HT1080 (cell line): ENCODE measurements around the gene KRTAP10-11. TPM values are rescaled to one million over a fixed set of nuclear protein-coding genes. Genes with fewer than 3 reads are reported as not detected.
A peak's percentile ranks its signal among the peaks of the same experiment; 100 is the strongest.
"Not testable (repeated sequence)": the region's sequence is repeated elsewhere in the genome, so short reads cannot be mapped to it uniquely, and the experiment has no call there.

Experiments used
- DNase-seq: peaks from one replicate; pipeline ENCODE4 v3.0.0-alpha.2; 2015; ENCODE audit warnings: low read depth
- polyA plus RNA-seq, 2 experiments: library from polyadenylated mRNA; depleted of rRNA; stranded (reverse); fragments of >200 nt; gene quantifications; 2 replicates each; pipeline ENCODE4 v1.2.3, GENCODE V29; 2015
- total RNA-seq: library from RNA; depleted of rRNA; stranded (reverse); fragments of >200 nt; shearing (Covaris generic); gene quantifications from 2 replicates; pipeline ENCODE4 v1.2.3, GENCODE V29; 2014; rRNA removed

The KRTAP10-11 gene, protein sequence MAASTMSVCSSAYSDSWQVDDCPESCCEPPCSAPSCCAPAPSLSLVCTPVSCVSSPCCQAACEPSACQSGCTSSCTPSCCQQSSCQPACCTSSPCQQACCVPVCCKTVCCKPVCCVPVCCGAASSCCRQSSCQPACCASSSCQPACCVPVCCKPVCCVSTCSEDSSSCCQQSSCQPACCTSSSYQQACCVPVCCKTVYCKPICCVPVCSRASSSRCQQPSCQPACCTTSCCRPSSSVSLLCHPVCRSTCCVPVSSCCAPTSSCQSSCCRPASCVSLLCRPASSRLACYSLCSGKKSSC
- not detected in 2 replicates for total RNA-seq
- polyA plus RNA-seq (2015; cell fraction: cytosol; rRNA removed) = not detected in 2 replicates
- not detected in 2 replicates for polyA plus RNA-seq (2015; cell fraction: nucleus; rRNA removed)

DNA sequence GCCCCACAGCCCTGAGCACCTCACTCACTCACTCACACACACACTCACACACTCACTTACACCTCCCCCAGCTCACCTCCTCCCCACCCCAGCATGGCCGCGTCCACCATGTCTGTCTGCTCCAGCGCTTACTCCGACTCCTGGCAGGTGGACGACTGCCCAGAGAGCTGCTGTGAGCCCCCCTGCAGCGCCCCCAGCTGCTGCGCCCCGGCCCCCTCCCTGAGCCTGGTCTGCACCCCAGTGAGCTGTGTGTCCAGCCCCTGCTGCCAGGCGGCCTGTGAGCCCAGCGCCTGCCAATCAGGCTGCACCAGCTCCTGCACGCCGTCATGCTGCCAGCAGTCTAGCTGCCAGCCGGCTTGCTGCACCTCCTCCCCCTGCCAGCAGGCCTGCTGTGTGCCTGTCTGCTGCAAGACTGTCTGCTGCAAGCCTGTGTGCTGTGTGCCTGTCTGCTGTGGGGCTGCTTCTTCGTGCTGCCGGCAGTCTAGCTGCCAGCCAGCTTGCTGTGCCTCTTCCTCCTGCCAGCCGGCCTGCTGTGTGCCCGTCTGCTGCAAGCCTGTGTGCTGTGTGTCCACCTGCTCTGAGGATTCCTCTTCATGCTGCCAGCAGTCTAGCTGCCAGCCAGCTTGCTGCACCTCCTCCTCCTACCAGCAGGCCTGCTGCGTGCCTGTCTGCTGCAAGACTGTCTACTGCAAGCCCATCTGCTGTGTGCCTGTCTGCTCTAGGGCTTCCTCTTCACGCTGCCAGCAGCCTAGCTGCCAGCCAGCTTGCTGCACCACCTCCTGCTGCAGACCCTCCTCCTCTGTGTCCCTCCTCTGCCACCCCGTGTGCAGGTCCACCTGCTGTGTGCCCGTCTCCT lies at the start of gene KRTAP10-11:
TSS of gene KRTAP10-11 (plus strand) at position 49 of the 856 bp plus-strand sequence. CDS start at position 94, 45 bp downstream.
- not testable (repeated sequence) for DNase-seq

DNA sequence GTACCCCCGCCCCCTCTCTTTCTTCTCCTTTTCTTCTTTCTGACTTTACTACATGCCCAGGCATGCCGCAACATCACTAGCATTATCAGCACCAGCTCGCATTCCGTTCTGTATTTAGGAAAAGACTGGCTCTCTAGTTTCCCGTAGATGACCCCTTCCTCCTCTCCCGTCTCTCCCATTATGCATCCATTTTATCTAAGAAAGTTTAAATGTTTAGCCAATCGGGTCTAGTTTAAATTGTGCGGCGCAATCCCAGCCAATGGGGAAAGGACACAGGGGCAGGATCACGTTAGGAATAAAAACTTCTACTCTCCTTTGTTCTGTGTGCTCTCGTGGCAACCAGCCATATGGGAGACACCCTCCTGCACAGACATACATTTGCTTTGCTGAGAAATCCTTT lies 48.2 kb upstream of the KRTAP10-11 start:
- DNase-seq = no peak

DNA sequence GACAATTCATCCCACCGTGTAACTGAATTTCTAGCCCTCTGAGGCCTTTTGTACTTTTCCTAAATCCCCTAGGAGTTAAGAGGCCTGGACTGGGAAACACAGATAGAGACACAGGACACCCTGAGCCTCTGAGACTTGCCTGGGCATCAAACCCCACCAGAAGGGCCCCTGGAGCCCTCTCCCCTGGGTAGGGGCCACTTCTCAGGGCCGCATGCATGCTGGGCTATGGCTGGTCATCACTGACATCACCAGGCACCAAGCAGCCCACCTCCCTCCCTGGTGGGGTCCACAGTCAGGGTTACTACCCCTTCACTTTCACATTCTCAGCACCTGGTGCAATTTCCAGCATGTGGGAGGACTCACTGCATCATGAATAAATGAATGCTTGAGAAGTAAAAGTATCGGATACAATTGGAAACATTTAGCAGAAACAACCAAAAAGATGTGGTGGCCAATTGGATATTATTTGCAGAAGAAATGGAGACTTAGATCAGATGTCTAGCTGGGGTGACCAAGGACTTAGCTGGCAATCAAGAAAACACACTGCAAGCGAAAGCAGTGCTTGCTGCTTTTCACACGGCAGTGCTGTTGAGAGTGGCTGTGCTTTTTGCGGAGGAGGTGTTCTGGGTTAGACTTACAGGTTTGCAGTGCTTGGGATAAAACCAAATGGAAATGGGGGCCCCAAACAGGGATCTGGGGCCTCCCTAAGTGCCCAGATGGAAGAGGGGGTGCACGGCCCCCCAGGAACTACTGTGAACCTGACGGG lies 46.8 kb upstream of the KRTAP10-11 start:
- no peak for DNase-seq

DNA sequence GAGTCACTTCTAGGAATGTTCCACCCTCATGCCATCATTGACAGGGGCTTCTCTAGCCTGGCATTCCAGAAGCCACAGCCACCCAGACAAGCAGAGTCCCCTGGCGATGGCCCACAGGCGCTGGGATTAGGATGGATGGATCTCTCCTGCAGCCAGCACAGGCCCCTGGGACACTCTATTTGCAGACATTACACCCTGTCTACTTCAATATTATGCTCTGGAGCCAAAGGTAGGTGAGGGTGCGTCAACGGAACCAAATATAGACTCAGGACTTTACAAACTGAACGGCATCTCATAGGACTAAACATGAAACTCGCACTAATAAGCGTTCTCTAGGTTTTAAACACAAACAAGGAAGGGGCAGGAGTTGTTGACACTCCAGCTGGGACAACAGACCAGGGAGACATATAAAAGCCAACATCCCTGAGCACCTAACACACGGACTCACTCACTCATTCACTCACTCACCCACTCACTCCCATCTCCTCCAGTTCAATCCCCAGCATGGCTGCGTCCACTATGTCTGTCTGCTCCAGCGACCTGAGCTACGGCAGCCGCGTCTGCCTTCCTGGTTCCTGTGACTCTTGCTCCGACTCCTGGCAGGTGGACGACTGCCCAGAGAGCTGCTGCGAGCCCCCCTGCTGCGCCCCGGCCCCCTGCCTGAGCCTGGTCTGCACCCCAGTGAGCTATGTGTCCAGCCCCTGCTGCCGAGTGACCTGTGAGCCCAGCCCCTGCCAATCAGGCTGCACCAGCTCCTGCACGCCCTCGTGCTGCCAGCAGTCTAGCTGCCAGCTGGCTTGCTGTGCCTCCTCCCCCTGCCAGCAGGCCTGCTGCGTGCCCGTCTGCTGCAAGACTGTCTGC lies 45.9 kb upstream of the KRTAP10-11 start, which contains the start of gene KRTAP10-7:
TSS of gene KRTAP10-7 (plus strand) at position 480 of the 861 bp plus-strand sequence. CDS start at position 505, 25 bp downstream.
- DNase-seq = not testable (repeated sequence)

DNA sequence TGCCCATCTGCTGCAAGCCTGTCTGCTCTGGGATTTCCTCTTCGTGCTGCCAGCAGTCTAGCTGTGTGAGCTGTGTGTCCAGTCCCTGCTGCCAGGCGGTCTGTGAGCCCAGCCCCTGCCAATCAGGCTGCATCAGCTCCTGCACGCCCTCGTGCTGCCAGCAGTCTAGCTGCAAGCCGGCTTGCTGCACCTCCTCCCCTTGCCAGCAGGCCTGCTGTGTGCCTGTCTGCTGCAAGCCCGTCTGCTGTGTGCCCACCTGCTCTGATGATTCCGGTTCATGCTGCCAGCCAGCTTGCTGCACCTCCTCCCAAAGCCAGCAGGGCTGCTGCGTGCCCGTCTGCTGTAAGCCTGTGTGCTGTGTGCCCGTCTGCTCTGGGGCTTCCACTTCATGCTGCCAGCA lies 45.1 kb upstream of the KRTAP10-11 start:
- peak; percentile 63 for DNase-seq

DNA sequence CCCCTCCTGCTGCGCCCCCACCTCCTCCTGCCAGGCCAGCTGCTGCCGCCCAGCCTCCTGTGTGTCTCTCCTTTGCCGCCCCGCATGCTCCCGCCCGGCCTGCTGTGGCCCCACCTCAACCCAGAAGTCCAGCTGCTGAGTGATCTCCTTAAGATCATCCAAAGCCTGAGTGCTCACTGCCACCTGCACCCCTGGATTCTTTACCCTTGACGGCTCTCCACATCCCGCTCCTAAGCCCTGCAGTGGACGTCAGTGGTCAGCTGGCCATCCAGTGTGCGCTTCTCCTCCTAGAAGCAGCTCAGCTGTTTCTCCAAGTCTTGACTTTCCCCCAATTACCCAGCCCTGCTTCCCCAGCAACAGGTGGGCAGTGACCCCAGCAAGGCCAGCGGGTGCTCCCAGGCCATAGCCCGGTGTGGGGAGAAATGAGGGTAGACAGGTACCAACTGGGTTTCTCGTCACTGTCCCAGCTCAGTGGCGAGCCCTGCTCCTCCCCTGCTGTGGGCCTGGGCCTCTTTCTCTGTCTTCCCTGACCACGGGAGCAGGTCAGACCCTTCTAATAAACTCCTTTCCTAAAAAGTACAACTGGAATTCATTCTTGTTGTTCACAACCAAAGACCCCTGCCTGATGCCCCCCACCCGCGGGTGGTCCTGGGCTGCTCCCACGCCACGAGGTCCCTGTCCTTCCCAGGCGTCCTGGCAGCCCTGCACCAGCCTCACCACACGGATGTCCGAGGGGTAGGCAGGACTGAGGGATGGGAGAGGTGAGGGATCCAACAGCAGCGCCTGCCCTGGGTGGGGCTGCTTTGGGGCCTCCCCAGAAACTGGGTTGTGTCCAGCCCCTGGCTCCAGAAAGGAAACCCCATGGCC lies 44.4 kb upstream of the KRTAP10-11 start:
- DNase-seq = no peak

DNA sequence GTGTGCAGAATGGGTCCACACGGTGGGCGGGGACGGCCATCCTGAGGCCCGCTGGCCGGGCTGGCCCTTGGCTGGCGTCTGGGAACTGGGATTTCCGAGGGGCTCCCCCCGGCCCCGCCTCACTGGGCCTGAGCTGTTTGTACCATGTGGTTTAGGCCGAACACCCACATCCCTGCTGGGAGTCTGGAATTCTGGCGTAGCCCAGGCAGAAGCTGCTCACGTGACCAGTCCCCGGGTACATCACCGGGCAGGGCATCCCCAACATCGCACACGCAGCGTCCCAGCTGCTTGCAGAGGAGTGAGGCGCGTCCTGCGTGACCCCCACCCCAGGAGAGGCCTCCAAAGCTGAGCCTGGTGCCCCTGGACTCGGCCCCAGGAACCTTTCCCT lies 43.8 kb upstream of the KRTAP10-11 start:
- no peak for DNase-seq

DNA sequence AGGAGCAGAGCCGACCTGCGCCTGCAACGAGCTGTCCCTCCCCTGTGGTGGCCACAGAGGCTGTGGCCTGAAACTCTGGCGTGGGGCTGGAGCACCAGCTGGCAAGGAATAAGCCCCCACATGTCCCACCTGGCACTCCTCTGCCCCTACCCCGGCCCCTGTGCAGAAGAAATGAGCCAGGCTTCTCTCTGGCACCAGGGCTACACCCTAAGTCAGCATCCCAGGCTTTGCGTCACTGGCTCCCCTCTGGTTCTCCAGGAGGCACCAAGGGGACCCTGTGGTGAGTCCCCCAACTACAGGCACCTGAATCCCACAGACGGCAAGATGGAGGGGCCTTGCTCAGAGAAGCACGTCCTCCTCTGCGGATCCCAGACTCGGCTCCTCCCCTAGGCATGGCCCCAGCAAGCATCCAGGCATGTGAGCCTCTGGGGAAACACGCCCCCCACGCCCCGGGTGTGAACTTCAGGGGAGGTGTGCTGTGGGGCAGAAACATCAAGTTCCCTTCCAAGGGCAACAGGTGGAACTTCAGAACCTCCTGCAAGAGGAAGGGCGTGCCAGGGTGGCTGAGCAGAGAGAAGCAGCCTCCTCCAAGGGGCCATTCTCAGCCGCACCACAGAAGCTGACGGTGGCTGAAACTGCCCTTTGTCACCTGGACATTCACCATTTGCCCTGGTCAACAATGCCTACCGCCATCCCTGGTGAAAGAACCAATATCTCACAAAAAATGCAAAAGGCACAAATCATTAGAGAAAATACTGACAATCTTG lies 42.9 kb upstream of the KRTAP10-11 start:
- no peak for DNase-seq

DNA sequence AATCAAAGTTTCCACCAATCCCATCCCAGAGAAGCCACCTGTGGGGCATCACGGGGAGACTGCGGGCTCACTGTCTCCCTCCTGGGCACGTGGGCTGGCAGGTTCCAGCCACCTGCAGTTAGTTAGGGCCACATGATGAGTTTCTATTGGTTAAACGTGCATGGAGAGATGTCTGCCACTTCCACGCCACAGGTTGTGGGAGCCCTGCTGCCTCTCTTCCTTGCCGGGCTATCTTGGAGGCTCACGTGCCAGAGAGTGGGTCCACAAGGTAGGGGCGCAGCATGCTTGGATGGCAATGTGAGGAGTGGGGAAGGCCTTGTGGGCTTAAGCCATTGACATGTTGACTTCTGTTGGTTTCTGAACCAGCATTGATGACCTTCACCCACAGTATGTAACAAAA lies 42.3 kb upstream of the KRTAP10-11 start:
- DNase-seq = no peak

DNA sequence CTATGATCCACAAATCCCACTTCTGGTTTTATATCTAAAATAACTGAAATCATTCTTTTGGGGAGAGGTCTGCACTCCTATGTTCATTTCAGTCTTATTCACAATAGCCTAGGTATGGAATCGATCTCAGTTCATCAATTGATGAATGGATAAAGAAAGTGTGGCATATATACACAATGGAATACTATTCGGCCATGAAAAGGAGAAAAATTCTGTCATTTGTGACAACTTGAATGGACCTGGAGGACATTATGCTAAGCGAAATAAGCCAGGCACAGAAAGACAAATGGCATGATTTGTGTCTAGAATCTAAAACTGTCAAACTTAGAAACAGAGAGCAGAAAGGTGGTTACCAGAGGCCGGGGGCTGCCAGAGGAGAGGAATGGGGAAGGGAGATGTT lies 39.7 kb upstream of the KRTAP10-11 start:
- no peak for DNase-seq

DNA sequence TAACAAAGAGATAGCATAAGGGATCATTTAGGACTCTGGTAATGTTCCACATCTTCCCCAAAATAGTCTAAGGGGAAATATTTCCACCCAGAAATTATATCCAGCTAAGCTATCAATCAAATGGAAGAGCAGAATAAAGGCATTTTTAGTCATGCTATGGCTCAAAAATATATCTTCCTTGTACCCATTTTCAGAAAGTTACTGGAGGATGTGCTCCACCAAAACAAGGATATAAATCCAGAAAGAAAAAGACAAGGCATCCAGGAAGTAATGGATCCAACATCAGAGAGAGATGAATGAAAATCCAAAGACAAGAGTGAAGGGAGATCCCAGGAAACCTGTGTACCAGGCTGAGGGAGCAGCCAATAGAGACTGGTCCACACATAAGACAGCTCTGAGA lies 37.0 kb upstream of the KRTAP10-11 start:
- no peak for DNase-seq

DNA sequence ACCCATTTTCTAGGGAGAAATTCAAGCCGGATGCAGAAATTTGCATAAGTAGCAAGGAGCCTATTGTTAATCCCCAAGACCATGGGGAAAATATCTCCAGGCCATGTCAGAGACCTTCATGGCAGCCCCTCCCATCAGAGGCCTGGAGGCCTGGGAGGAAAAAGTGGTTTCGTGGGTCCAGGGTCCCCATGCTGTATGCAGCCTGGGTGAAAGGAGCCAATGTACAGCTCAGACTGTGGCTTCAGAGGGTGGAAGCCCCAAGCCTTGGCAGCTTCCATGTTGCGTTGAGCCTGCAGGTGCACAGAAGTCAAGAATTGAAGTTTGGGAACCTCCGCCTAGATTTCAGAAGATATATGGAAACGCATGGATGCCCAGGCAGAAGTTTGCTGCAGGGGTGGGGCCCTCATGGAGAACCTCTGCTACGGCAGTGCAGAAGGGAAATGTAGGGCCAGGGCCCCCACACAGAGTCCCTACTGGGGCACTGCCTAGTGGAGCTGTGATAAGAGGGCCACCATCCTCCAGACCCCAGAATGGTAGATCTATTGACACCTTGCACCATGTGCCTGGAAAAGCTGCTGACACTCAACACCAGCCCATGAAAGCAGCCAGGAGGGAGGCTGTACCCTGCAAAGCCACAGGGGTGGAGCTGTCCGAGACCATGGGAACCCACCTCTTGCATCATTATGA lies 35.9 kb upstream of the KRTAP10-11 start:
- not testable (repeated sequence) for DNase-seq

DNA sequence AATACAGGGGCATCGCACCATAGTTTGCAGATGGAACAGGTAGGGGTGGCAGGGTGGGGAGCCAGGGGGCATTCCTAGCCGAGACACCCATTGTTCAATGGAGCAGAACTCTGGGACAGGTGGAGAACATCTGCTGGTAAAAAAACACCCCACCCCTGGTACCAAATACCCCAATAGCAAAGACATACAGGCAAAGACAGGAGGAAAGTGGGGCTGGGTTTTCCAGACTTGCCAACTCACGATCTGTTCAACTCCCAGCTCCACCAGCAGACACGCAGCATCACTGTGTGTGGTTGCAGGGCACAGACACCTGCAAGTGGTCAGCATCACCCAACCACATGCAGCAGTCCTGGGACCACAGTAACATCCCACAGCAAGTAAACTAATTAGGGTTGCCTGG lies 34.7 kb upstream of the KRTAP10-11 start:
- no peak for DNase-seq

DNA sequence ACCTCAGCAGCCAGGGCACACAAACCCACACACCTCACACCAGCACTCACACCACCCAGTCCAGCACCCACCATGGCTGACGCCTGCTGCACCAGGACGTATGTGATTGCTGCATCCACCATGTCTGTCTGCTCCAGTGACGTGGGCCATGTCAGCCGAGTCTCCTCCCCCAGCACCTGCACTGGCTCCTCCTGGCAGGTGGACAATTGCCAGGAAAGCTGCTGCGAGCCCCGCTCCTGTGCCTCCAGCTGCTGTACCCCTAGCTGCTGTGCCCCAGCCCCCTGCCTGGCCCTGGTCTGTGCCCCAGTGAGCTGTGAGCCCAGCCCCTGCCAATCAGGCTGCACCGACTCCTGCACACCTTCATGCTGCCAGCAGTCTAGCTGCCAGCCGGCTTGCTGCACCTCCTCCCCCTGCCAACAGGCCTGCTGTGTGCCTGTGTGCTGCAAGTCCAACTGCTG lies 34.2 kb upstream of the KRTAP10-11 start, which contains the start of gene KRTAP10-8:
TSS of gene KRTAP10-8 (plus strand) at position 51 of the 458 bp plus-strand sequence. CDS start at position 73, 22 bp downstream.
- DNase-seq = no peak

DNA sequence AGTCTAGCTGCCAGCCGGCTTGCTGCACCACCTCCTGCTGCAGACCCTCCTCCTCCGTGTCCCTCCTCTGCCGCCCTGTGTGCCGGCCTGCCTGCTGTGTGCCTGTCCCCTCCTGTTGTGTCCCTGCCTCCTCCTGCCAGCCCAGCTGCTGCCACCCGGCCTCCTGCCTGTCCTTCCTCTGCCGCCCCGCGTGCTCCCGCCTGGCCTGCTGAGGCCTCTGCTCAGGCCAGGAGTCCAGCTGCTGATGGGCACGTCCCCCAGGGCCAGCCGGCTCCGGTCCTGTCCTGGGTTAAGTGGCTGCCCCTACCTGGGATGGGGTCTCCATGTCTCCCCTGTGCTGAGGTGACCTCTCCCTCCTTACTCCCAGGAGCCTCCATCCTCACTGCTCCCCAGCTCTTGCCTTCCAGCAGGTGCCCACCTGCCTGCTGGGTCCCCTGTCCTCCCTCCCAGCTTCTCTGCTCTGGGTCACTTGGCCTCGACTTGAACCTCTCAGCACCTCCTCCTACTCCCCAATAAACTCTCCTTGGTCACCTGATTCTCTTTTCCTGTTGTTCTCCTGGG lies 33.5 kb upstream of the KRTAP10-11 start:
- no peak for DNase-seq

DNA sequence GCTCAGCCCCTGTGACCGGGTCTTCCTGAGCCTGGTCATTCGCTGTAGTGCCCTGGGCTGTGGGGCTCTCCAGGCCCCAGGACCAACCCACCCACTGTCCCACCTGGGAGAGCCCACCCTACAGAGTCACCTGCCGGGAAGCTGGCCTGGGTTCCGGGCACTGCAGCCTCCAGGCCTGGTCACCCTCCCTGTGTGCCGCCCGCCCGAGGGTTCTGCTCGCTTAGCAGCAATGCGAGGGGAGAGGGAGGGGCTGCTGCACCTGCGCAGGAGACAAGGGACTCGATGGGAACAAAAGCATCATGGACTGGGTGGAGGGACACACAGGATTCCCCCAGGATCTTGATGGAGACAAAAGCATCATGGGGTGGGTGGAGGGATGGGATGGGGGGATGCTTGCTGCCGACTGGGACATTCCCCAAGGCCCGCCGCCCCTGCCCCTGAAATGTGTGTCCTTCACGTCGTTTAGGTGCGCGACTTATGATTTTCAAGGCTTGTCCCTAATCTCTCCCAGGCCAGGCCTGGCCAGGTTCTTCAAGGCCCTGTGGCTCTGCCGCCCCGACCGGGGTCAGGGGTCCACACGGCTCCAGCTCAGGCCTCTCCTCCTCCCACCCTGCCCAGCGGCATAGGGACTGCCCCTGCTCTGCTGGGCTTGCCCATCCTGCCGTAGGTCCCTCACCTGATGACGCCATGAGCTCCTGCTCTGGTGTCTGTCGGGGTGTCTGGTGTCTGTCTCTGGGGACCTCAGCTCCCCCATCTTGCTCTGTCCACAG lies 32.6 kb upstream of the KRTAP10-11 start:
- DNase-seq = no peak

DNA sequence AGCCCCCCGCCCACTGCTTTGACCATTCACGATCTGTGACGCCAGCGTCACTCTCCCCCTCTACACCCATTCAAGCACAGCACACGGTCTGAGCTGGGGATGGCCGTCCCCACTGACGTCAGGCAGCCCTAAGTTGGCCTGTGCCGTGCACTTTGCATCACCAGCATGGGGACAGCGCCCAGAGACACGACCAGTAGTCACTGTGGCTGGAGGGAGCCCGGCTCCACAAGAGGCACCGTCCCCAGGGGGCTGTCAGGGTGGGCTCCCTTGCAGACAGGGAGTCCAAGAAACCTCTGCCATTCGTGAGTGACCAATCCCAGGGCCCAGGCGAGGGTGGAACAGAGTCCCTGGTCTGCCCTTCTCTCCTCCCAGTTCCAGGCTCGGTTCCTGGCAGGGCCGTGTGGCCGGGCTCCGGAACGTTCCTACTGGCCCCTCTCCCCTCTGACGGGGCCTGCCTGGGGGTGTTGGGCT lies 32.0 kb upstream of the KRTAP10-11 start:
- DNase-seq = no peak
